ENCODE results near the gene CPSF7. TPM values are rescaled to one million over a fixed set of nuclear protein-coding genes. Genes with fewer than 3 reads are reported as not detected.
A peak's percentile ranks its signal among the peaks of the same experiment; 100 is the strongest.

CPSF7 gene, protein sequence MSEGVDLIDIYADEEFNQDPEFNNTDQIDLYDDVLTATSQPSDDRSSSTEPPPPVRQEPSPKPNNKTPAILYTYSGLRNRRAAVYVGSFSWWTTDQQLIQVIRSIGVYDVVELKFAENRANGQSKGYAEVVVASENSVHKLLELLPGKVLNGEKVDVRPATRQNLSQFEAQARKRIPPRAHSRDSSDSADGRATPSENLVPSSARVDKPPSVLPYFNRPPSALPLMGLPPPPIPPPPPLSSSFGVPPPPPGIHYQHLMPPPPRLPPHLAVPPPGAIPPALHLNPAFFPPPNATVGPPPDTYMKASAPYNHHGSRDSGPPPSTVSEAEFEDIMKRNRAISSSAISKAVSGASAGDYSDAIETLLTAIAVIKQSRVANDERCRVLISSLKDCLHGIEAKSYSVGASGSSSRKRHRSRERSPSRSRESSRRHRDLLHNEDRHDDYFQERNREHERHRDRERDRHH
- total RNA-seq (2014; rRNA removed; shearing (Covaris generic); ENCODE audit: low replicate concordance): 50.0 and 64.1 TPM in 2 replicates

GRCh38 chr11:61429691-61430582, at the start of gene CPSF7, which contains the start of gene SDHAF2:
CPSF7 (minus strand) TSS chr11:61429975; CDS start chr11:61429235, 740 bp downstream.
SDHAF2 (plus strand) TSS chr11:61430124; CDS start chr11:61430147, 23 bp downstream.
- Histone ChIP-seq H2AFZ (ENCODE audit: low read length) (peak within 1 kb of the TSS; percentile 72), H3K4me1 (ENCODE audit: low read length) (peaks cover 18% of the 10 kb centered on the region), H3K27ac (ENCODE audit: low read length) (peak within 1 kb of the TSS; percentile 76), H3K9me2 (replicated peaks; ENCODE audit: insufficient read depth, low read length) (no peaks in the 10 kb centered on the region), H3K9me3 (ENCODE audit: low read length) (no peaks in the 10 kb centered on the region; the same call in 1 of the 2 replicates), H3K9ac (ENCODE audit: low read length) (peak within 1 kb of the TSS; percentile 84), H3K27me3 (ENCODE audit: low read length) (no peaks in the 10 kb centered on the region), H3K4me3 (ENCODE audit: low read length) (peak within 1 kb of the TSS; percentile 95), H3K4me2 (ENCODE audit: low read depth, low read length, poor library complexity, severe bottlenecking) (peak within 1 kb of the TSS; percentile 96), H3K36me3 (ENCODE audit: insufficient read depth, low read length) (peaks cover 50% of the 10 kb centered on the region), H3K79me2 (ENCODE audit: low read length) (peaks cover 82% of the 10 kb centered on the region), H4K20me1 (ENCODE audit: insufficient read depth, low read depth, low read length) (peaks cover 12% of the 10 kb centered on the region; the same call in 1 of the 2 replicates)
- DNase-seq: peak; percentile 99

DNA sequence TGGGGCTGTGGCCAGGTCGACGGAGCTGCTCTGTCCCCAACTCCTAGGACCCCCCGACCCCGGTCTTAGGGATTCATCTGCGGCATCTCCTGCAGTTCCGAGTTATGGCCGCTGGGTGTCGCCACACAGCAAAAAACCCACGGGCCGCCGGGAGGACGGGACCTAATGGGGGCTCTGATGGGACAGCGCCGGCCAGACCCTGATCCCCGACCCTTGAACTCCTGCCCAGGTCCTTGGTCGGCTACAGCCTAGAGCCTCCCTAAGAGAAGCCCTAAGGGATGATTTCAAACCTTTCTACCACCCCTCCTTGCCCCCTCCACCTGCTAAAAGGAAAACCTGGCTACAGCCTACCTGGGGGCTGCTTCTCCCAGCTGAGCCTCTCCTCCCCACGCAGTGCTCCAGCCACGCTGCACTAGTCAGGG, 48.0 kb upstream of the CPSF7 start:
- Histone ChIP-seq H3K79me2 (ENCODE audit: low read length) (no peaks in the 10 kb centered on the region), H3K9ac (ENCODE audit: low read length) (no peak overlapping the region), H3K4me2 (ENCODE audit: low read depth, low read length, poor library complexity, severe bottlenecking) (no peak overlapping the region), H2AFZ (ENCODE audit: low read length) (no peak overlapping the region), H3K4me1 (ENCODE audit: low read length) (no peaks in the 10 kb centered on the region), H3K9me2 (replicated peaks; ENCODE audit: insufficient read depth, low read length) (no peaks in the 10 kb centered on the region), H3K27me3 (ENCODE audit: low read length) (no peaks in the 10 kb centered on the region), H3K4me3 (ENCODE audit: low read length) (no peak overlapping the region), H4K20me1 (ENCODE audit: insufficient read depth, low read depth, low read length) (0 out of 2 replicates have a peak, but pooled peaks cover 3% of the 10 kb centered on the region), H3K9me3 (ENCODE audit: low read length) (no peaks in the 10 kb centered on the region), H3K36me3 (ENCODE audit: insufficient read depth, low read length) (no peaks in the 10 kb centered on the region), H3K27ac (ENCODE audit: low read length) (no peak overlapping the region)
- peak; percentile 77 for DNase-seq

- Histone ChIP-seq H3K36me3 (ENCODE audit: insufficient read depth, low read length) (no peaks in the 10 kb centered on the region), H4K20me1 (ENCODE audit: insufficient read depth, low read depth, low read length) (0 out of 2 replicates have a peak, but pooled peaks cover 3% of the 10 kb centered on the region), H3K79me2 (ENCODE audit: low read length) (no peaks in the 10 kb centered on the region)
These were observed 47.4 kb upstream of the CPSF7 start for GRCh38 chr11:61477126-61477525.

GRCh38 chr11:61476371-61476770, 46.6 kb upstream of the CPSF7 start:
- Histone ChIP-seq H3K79me2 (ENCODE audit: low read length) (no peaks in the 10 kb centered on the region), H3K9ac (ENCODE audit: low read length) (no peak overlapping the region), H2AFZ (ENCODE audit: low read length) (no peak overlapping the region), H3K27ac (ENCODE audit: low read length) (no peak overlapping the region), H3K4me3 (ENCODE audit: low read length) (no peak overlapping the region), H3K9me3 (ENCODE audit: low read length) (no peaks in the 10 kb centered on the region), H3K4me1 (ENCODE audit: low read length) (no peaks in the 10 kb centered on the region), H3K27me3 (ENCODE audit: low read length) (no peaks in the 10 kb centered on the region), H3K9me2 (replicated peaks; ENCODE audit: insufficient read depth, low read length) (no peaks in the 10 kb centered on the region), H3K36me3 (ENCODE audit: insufficient read depth, low read length) (no peaks in the 10 kb centered on the region), H3K4me2 (ENCODE audit: low read depth, low read length, poor library complexity, severe bottlenecking) (no peak overlapping the region), H4K20me1 (ENCODE audit: insufficient read depth, low read depth, low read length) (0 out of 2 replicates have a peak, but pooled peaks cover 3% of the 10 kb centered on the region)
- no peak for DNase-seq

More at GRCh38 chr11:61477126-61477525, 47.4 kb upstream of the CPSF7 start:
- DNase-seq: no peak
- H3K4me2 ChIP-seq (ENCODE audit: low read depth, low read length, poor library complexity, severe bottlenecking): no peak overlapping the region
- H3K9ac ChIP-seq (ENCODE audit: low read length): no peak overlapping the region
- no peak overlapping the region for H3K4me3 ChIP-seq (ENCODE audit: low read length)
- no peak overlapping the region for H3K27ac ChIP-seq (ENCODE audit: low read length)
- H3K9me2 ChIP-seq (replicated peaks; ENCODE audit: insufficient read depth, low read length): no peaks in the 10 kb centered on the region
- no peak overlapping the region for H2AFZ ChIP-seq (ENCODE audit: low read length)
- no peaks in the 10 kb centered on the region for H3K4me1 ChIP-seq (ENCODE audit: low read length)
- no peaks in the 10 kb centered on the region for H3K9me3 ChIP-seq (ENCODE audit: low read length)
- no peaks in the 10 kb centered on the region for H3K27me3 ChIP-seq (ENCODE audit: low read length)

DNA sequence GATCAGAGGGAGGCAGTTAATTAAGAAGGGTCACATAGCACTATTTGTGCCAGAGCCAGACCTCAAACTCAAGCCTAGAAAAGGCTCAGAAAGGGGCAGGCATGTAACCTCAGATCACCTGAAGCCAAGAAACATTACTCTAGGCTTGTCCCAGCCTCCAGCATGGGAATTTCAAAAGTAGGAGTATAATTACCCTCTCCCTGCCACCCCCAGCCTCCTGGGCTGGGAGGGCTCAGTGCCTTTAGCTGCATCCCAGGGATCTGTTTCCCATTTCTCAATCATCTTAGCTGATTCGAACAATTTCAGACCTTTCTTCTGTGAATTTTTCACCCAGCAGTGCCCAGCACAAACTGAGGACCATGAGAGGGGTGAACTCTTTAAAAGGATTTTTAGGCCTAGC, 45.7 kb upstream of the CPSF7 start:
- no peak overlapping the region for H2AFZ ChIP-seq (ENCODE audit: low read length)
- H3K9ac ChIP-seq (ENCODE audit: low read length): no peak overlapping the region
- no peak overlapping the region for H3K4me3 ChIP-seq (ENCODE audit: low read length)

GRCh38 chr11:61474013-61474643, 44.4 kb upstream of the CPSF7 start:
- H3K9ac ChIP-seq (ENCODE audit: low read length): no peak overlapping the region
- H3K79me2 ChIP-seq (ENCODE audit: low read length): no peaks in the 10 kb centered on the region
- H3K36me3 ChIP-seq (ENCODE audit: insufficient read depth, low read length): no peaks in the 10 kb centered on the region
- no peak overlapping the region for H3K4me2 ChIP-seq (ENCODE audit: low read depth, low read length, poor library complexity, severe bottlenecking)
- H3K27me3 ChIP-seq (ENCODE audit: low read length): no peaks in the 10 kb centered on the region
- H3K4me1 ChIP-seq (ENCODE audit: low read length): no peaks in the 10 kb centered on the region
- H4K20me1 ChIP-seq (ENCODE audit: insufficient read depth, low read depth, low read length): 0 out of 2 replicates have a peak, but pooled peaks cover 3% of the 10 kb centered on the region
- no peak for DNase-seq
- H3K4me3 ChIP-seq (ENCODE audit: low read length): no peak overlapping the region
- H3K27ac ChIP-seq (ENCODE audit: low read length): no peak overlapping the region
- no peak overlapping the region for H2AFZ ChIP-seq (ENCODE audit: low read length)
- H3K9me3 ChIP-seq (ENCODE audit: low read length): no peaks in the 10 kb centered on the region
- H3K9me2 ChIP-seq (replicated peaks; ENCODE audit: insufficient read depth, low read length): no peaks in the 10 kb centered on the region

More for the DNA sequence above, 45.7 kb upstream of the CPSF7 start:
- H3K79me2 ChIP-seq (ENCODE audit: low read length): no peaks in the 10 kb centered on the region
- H3K4me1 ChIP-seq (ENCODE audit: low read length): no peaks in the 10 kb centered on the region
- 0 out of 2 replicates have a peak, but pooled peaks cover 3% of the 10 kb centered on the region for H4K20me1 ChIP-seq (ENCODE audit: insufficient read depth, low read depth, low read length)
- H3K4me2 ChIP-seq (ENCODE audit: low read depth, low read length, poor library complexity, severe bottlenecking): no peak overlapping the region
- DNase-seq: no peak
- no peaks in the 10 kb centered on the region for H3K27me3 ChIP-seq (ENCODE audit: low read length)
- no peaks in the 10 kb centered on the region for H3K9me2 ChIP-seq (replicated peaks; ENCODE audit: insufficient read depth, low read length)
- H3K27ac ChIP-seq (ENCODE audit: low read length): no peak overlapping the region
- H3K36me3 ChIP-seq (ENCODE audit: insufficient read depth, low read length): no peaks in the 10 kb centered on the region
- no peaks in the 10 kb centered on the region for H3K9me3 ChIP-seq (ENCODE audit: low read length)

- H2AFZ ChIP-seq (ENCODE audit: low read length): no peak overlapping the region
- no peaks in the 10 kb centered on the region for H3K27me3 ChIP-seq (ENCODE audit: low read length)
- no peak overlapping the region for H3K4me2 ChIP-seq (ENCODE audit: low read depth, low read length, poor library complexity, severe bottlenecking)
- no peaks in the 10 kb centered on the region for H3K9me2 ChIP-seq (replicated peaks; ENCODE audit: insufficient read depth, low read length)
- no peaks in the 10 kb centered on the region for H3K9me3 ChIP-seq (ENCODE audit: low read length)
- DNase-seq: no peak
- no peaks in the 10 kb centered on the region for H3K4me1 ChIP-seq (ENCODE audit: low read length)
- no peak overlapping the region for H3K4me3 ChIP-seq (ENCODE audit: low read length)
- no peak overlapping the region for H3K9ac ChIP-seq (ENCODE audit: low read length)
- 0 out of 2 replicates have a peak, but pooled peaks cover 3% of the 10 kb centered on the region for H4K20me1 ChIP-seq (ENCODE audit: insufficient read depth, low read depth, low read length)
- no peak overlapping the region for H3K27ac ChIP-seq (ENCODE audit: low read length)
- no peaks in the 10 kb centered on the region for H3K79me2 ChIP-seq (ENCODE audit: low read length)
- no peaks in the 10 kb centered on the region for H3K36me3 ChIP-seq (ENCODE audit: insufficient read depth, low read length)
These were observed 43.7 kb upstream of the CPSF7 start for GRCh38 chr11:61473370-61474012.

All from Karpas-422 (cell line).